Mucosa of rectum (tissue), 2 donors: ENCODE results near the gene LSS.
"Not testable (repeated sequence)": the region's sequence is repeated elsewhere in the genome, so short reads cannot be mapped to it uniquely, and the experiment has no call there.

Experiments
- H3K27ac ChIP-seq, 2 donors: one replicate each; pipeline ENCODE4 v1.7.0; 2013; ENCODE audit warnings: inconsistent platforms in 2 of 2, low read depth in 2 of 2, low read length in 2 of 2
- H3K27me3 ChIP-seq, 2 donors: one replicate each; pipeline ENCODE4 v1.7.0; 2013; ENCODE audit warnings: low read length in 2 of 2; ENCODE audit not compliant: control insufficient read depth in 2 of 2, insufficient read depth in 2 of 2
- H3K36me3 ChIP-seq, 2 donors: one replicate each; pipeline ENCODE4 v1.7.0; 2013; ENCODE audit warnings: low read length in 2 of 2; ENCODE audit not compliant: control insufficient read depth in 2 of 2, insufficient read depth in 2 of 2
- H3K4me1 ChIP-seq, 2 donors: one replicate each; pipeline ENCODE4 v1.7.0; 2013; ENCODE audit warnings: low read length in 2 of 2, mild to moderate bottlenecking in 1 of 2; ENCODE audit not compliant: control insufficient read depth in 2 of 2, insufficient read depth in 2 of 2
- H3K4me3 ChIP-seq, 2 donors: one replicate each; pipeline ENCODE4 v1.7.0; 2013; ENCODE audit warnings: low read length in 2 of 2
- H3K9ac ChIP-seq, 2 donors: one replicate each; pipeline ENCODE4 v1.7.0; 2013; ENCODE audit warnings: low read length in 2 of 2, low read depth in 1 of 2, mild to moderate bottlenecking in 1 of 2
- H3K9me3 ChIP-seq, 2 donors: one replicate each; pipeline ENCODE4 v1.7.0; 2013; ENCODE audit warnings: low read length in 2 of 2; ENCODE audit not compliant: control insufficient read depth in 2 of 2
- donor health status: healthy.
- donor health status: Normal muscosa, but diverticular disease.

Gene LSS

DNA sequence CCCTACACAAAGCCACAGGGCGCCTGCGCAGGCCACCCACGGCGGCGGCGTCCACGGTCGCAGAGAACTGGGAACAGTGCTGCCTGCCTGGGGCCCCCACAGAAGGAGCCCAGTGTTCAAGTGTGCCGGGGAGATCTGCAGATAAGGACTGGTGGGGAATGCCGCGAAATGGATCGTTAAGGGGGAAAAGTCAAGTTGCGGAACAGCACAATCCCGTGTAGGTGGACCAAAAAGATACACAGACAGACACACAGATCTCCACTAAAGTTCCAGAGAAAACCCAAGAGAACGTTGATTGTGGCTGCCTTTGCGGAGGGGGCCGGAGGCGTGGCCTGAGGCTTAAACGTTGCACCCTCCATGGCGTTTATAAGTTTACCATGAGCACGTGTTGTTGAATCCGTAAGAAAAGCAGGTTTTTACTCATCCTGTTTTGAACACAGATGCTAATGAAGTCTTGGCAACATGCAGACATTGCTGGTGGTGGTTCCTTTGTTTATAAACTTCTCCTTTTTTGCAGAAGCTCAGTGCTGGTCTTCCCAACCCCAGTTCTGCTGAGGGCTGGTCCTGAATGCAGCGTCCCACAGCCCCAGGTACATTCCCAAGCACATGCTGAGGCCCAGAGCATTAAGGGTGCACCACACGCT is 48.4 kb downstream of the LSS start:
- Histone ChIP-seq H3K4me3 (no peak overlapping the region), H3K27ac (no peak overlapping the region)

DNA sequence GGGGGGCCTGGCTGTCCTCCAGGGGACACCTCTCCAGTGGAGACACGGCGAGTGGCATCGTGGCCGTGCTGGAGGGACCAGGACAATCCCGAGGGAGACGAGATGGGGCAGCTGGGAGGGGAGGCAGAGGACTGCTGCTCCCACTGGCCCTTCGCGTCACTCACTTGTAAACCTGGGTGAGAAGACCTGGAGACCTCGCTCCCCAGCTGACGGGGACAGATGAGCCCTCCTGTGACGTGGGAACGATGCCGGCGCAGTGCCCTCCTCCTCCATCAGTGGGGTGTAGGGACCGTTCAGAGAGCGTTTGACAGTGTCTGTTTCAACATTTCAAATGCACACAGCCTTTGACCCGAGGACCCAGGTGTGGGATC is 48.9 kb downstream of the LSS start:
- Histone ChIP-seq H3K27ac (no peak overlapping the region), H3K36me3 (no peaks in the 10 kb centered on the region), H3K4me1 (peaks cover 0 to 3% of the 10 kb centered on the region in 2 donors), H3K9ac (no peak overlapping the region), H3K4me3 (no peak overlapping the region), H3K9me3 (no peaks in the 10 kb centered on the region), H3K27me3 (no peaks in the 10 kb centered on the region)

More for the DNA sequence above, 48.4 kb downstream of the LSS start:
- Histone ChIP-seq H3K4me1 (peaks cover 0 to 3% of the 10 kb centered on the region in 2 donors), H3K36me3 (no peaks in the 10 kb centered on the region), H3K9ac (no peak overlapping the region), H3K27me3 (no peaks in the 10 kb centered on the region), H3K9me3 (no peaks in the 10 kb centered on the region)

DNA sequence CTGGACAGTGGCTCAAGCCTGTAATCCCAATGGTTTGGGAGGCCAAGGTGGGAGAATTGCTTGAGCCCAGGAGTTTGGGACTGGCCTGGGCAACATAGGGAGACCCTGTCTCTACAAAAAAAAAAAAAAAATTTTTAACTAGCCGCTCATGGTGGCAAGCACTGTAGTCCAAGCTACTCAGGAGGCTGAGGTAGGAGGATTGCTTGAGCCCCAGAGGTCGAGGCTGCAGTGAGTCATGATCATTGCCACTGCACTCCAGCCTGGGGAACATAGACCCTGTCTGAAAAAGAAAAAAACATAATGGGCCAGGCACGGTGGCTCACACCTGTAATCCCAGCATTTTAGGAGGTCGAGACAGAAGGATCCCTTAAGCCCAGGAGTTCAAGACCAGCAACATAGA is 49.6 kb downstream of the LSS start:
- Histone ChIP-seq H3K4me3 (no peak overlapping the region), H3K36me3 (no peaks in the 10 kb centered on the region), H3K27me3 (no peaks in the 10 kb centered on the region), H3K9me3 (no peaks in the 10 kb centered on the region), H3K27ac (no peak overlapping the region), H3K4me1 (peaks cover 0 to 2% of the 10 kb centered on the region in 2 donors), H3K9ac (no peak overlapping the region)

DNA sequence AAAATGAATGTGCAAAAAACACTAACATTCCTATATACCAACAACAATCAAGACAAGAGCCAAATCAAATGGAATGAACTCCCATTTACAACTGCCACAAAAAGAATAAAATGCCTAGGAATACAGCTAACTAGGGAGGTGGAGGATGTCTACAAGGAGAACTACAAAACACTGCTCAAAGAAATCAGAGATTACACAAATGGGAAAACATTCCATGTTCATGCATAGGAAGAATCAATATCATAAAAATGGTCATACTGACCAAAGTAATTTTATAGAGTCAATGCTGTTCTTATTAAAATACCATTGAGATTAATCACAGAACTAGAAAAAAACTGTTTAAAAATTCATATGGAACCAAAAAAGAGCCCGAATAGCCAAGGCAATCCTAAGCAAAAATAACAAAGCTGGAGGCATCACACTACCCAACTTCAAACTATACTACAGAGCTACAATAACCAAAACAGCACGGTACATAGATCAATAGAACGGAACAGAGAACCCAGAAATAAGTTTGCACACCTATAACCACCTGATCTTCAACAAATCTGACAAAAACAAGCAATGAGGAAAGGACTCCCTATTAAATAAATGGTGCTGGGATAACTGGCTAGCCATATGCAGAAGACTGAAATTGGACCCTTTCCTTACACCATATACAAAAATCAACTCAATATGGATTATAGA is 52.0 kb downstream of the LSS start:
- H3K36me3 ChIP-seq, H3K4me3 ChIP-seq, H3K9ac ChIP-seq, H3K9me3 ChIP-seq, H3K27ac ChIP-seq, H3K4me1 ChIP-seq, H3K27me3 ChIP-seq: not testable (repeated sequence)

DNA sequence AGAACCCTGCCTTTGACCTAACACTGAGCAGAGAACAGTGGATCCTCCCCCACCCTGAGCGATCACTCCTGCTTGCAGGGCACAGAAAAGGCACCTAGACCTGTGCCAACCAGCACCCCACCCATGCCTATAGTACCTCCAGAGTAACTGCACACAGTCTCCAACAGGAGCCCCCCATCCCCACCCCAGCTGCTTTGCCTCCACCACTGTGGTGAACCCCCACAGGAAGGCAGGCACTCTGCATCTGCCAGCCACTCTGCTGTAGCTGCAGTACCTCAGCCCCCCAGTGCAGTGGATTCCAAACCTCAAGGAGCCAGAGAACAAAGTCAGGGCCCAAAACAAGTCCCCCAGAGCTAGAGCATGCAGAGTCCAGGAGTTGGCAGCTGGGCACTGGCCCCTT is 55.0 kb downstream of the LSS start:
- H3K27ac ChIP-seq: no peak overlapping the region
- no peak overlapping the region for H3K9ac ChIP-seq
- H3K4me3 ChIP-seq: no peak overlapping the region
- H3K36me3 ChIP-seq: no peaks in the 10 kb centered on the region
- no peaks in the 10 kb centered on the region for H3K4me1 ChIP-seq
- no peaks in the 10 kb centered on the region for H3K9me3 ChIP-seq
- no peaks in the 10 kb centered on the region for H3K27me3 ChIP-seq

DNA sequence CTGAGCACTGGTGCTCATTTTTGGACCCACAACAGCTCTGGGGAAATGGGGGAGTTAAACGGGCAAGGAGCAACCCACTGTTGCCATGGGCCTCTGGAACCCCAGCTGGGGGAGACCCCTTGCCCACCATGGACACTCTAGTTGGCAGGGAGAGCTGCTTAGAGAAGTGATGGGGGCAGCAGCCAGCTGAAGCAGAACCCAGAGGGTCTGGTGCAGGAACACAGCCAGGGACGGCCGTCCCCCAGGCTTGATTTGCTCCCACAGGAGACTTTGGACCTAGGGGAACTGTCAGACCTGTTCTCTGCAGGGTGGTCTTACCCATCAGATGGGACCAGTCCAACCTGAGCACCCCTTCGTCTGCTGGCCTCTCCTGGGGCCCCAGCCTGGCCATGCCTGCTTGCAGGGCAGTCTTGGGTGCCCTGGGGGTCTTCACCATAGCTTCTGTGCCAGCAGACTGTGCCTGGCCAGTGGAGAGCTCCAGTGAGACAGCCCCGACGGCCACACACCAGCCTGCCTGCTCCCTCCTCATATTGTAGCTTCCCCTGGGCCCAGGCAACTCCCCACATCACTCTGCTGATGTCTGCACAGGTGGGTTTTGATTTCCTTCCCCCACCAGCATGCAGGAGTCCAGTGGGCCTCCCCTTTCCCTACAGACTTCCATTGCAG is 55.6 kb downstream of the LSS start:
- Histone ChIP-seq H3K9me3 (no peaks in the 10 kb centered on the region), H3K4me3 (no peak overlapping the region), H3K27me3 (no peaks in the 10 kb centered on the region), H3K36me3 (no peaks in the 10 kb centered on the region), H3K27ac (no peak overlapping the region), H3K9ac (no peak overlapping the region), H3K4me1 (no peaks in the 10 kb centered on the region)

DNA sequence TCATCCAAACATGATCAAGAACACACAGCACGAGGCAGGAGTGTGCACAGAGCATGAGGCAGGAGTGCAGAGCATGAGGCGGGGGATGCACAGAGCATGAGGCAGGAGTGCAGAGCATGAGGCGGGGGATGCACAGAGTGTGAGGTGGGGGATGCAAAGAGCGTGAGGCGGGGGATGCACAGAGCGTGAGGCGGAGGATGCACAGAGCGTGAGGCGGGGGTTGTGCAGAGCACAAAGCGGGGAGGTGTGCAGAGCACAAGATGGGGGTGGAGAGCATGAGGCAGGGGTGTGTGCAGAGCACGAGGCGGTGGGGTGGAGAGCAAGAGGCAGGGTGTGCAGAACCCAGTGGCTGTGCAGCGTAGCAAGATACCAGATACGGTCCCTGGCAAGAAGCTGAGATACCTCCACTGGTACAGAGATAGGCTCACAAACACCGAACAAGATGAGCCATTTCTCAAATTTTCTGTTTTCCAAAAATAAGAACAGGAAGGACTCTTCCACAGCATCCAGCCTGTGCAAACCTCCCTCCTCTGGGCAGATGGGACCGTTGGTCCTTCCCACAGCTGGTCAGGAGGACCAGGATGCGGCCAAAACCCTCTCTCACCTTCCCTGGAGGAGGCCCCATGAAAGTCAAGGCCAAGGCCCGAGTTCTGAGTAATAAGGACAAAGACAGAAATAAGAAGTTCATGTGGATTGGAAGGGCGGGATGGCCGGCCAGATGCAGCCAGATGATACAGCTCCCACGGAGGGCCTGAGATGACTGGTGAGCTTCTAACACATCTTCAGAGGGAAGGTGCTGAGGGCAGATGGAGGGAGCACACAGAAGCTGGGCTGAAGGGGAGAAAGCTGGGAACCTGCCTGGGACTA is 56.3 kb downstream of the LSS start:
- Histone ChIP-seq H3K9ac (no peak overlapping the region), H3K36me3 (no peaks in the 10 kb centered on the region), H3K9me3 (no peaks in the 10 kb centered on the region), H3K27me3 (no peaks in the 10 kb centered on the region), H3K4me3 (no peak overlapping the region), H3K4me1 (no peaks in the 10 kb centered on the region), H3K27ac (no peak overlapping the region)

DNA sequence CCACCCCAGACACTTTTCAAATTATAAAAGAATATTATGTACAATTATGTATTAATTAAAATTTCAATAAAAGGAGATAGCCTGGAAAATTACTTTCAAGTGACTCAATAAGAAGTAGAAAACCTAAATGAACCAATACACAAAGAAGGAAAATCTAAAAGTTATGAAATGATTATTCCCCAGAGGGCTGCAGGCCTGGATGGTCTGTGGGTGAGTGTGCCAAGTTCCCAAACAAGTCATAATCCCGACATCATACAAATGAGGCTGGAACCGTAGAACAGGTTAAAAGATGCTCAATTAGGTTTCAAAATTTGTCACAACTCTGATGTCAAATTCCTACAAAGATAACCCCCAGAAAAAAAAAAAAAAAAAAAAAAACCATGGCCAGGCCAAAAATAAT is 57.0 kb downstream of the LSS start:
- Histone ChIP-seq H3K4me3 (no peak overlapping the region), H3K9me3 (no peaks in the 10 kb centered on the region), H3K9ac (no peak overlapping the region), H3K4me1 (no peaks in the 10 kb centered on the region), H3K27me3 (no peaks in the 10 kb centered on the region), H3K36me3 (no peaks in the 10 kb centered on the region), H3K27ac (no peak overlapping the region)

- not testable (repeated sequence) for H3K27me3 ChIP-seq, H3K9me3 ChIP-seq, H3K36me3 ChIP-seq, H3K4me1 ChIP-seq, H3K9ac ChIP-seq, H3K4me3 ChIP-seq, H3K27ac ChIP-seq
Measured at GRCh38 chr21:46170436-46171193, 58.0 kb downstream of the LSS start.
